Ectodermal cell (in vitro differentiated cells): Measurements from ENCODE around the gene DNAAF2.
A peak's percentile ranks its signal among the peaks of the same experiment; 100 is the strongest.

ENCODE experiments used
- H3K27ac ChIP-seq: 2 replicates; pipeline ENCODE4 v1.7.0; 2013; ENCODE audit warnings: mild to moderate bottlenecking, low read depth, low read length; ENCODE audit not compliant: insufficient read depth, poor library complexity, severe bottlenecking
- H3K27me3 ChIP-seq: 2 replicates; pipeline ENCODE4 v1.7.0; 2013; ENCODE audit warnings: mild to moderate bottlenecking, low read length; ENCODE audit not compliant: insufficient read depth, control insufficient read depth, poor library complexity, severe bottlenecking
- H3K36me3 ChIP-seq: one replicate; pipeline ENCODE4 v1.7.0; 2013; ENCODE audit warnings: low read length; ENCODE audit not compliant: control insufficient read depth, insufficient read depth
- H3K4me1 ChIP-seq: one replicate; pipeline ENCODE4 v1.7.0; 2013; ENCODE audit warnings: low read length; ENCODE audit not compliant: control insufficient read depth, insufficient read depth
- H3K4me3 ChIP-seq: 2 replicates; pipeline ENCODE4 v1.7.0; 2013; ENCODE audit warnings: low read depth, low read length, control low read depth; ENCODE audit not compliant: insufficient read depth
- H3K9me3 ChIP-seq: 2 replicates; pipeline ENCODE4 v1.7.0; 2013; ENCODE audit warnings: mild to moderate bottlenecking, low read length, moderate library complexity; ENCODE audit not compliant: control insufficient read depth
- WGBS, 2 experiments: methylation state at CpG; one replicate each; pipeline ENCODE4 v1.1.7; 2013; ENCODE audit warnings: missing lambda C conversion rate in 2 of 2; 5-methylcytosine and 5-hydroxymethylcytosine counted together

DNAAF2 gene

GRCh38 chr14:49642163-49642562 lies 7.1 kb upstream of the DNAAF2 start:
- no peak overlapping the region for H3K4me3 ChIP-seq
- H3K4me1 ChIP-seq = no peaks in the 10 kb centered on the region
- H3K36me3 ChIP-seq = peaks cover 3% of the 10 kb centered on the region
- H3K9me3 ChIP-seq = no peaks in the 10 kb centered on the region
- H3K27me3 ChIP-seq = no peaks in the 10 kb centered on the region
- H3K27ac ChIP-seq = no peak overlapping the region

GRCh38 chr14:49641697-49642129 lies 6.7 kb upstream of the DNAAF2 start:
- Histone ChIP-seq H3K36me3 (peaks cover 3% of the 10 kb centered on the region), H3K4me3 (no peak overlapping the region), H3K27me3 (no peaks in the 10 kb centered on the region), H3K4me1 (no peaks in the 10 kb centered on the region), H3K9me3 (no peaks in the 10 kb centered on the region), H3K27ac (no peak overlapping the region)
- WGBS, 2 experiments = 86 to 90% methylated on average over 8 of the region's 8 CpGs

GRCh38 chr14:49640540-49641417 lies 5.7 kb upstream of the DNAAF2 start:
- H3K27ac ChIP-seq = no peak overlapping the region
- H3K9me3 ChIP-seq = no peaks in the 10 kb centered on the region
- WGBS, 2 experiments = 92 to 96% methylated on average over 5 to 7 of the region's 7 CpGs
- no peaks in the 10 kb centered on the region for H3K27me3 ChIP-seq
- peaks cover 3% of the 10 kb centered on the region for H3K4me1 ChIP-seq
- H3K36me3 ChIP-seq = peaks cover 3% of the 10 kb centered on the region
- H3K4me3 ChIP-seq = no peak overlapping the region

DNA sequence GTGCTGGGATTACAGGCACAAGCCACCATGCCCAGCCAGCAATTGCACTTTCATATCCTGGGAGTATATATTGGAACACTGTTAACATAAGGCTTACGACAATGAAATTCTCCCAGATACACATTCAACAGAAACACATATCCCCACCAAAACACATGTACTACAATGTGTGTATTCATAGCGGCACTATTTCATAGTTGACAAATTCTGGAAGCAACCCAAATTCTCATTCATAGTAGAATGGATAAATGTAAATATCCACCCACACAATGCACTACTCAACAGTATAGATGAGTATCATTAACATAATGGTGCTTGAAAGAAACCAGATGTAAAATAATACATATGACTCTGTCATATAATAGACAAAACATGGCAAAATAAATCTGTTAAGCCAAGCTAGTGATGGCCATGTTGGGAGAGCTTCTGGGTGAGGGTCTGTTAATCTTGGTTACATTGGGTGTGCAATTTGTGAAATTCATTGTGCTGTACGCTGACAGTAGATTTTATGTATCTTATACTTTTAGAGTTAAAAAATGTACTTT lies 2.6 kb upstream of the DNAAF2 start:
- 91 to 100% methylated on average over 3 of the region's 3 CpGs for WGBS, 2 experiments
- Histone ChIP-seq H3K36me3 (no peaks in the 10 kb centered on the region), H3K4me1 (peaks cover 3% of the 10 kb centered on the region)

DNA sequence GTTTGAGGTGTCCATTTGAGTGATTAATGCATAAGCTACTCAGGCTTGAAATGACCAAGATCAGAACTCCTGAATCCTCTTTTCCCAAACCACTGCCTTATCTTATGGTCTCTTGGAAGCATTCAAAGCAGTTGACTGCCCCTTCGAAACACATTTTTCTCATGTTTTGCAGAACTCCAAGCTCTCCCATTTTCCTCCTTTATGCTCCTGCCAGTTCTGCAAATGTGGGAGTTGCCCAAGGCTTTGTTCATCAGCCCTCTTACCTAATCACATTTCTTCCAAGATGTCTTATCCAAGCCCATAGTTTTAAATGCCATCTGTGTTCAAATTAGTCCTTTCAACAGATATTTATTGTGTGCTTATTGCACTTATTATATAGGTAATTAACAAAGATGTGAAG lies 1.8 kb upstream of the DNAAF2 start:
- Histone ChIP-seq H3K4me3 (no peak overlapping the region), H3K27ac (no peak overlapping the region), H3K27me3 (no peaks in the 10 kb centered on the region), H3K9me3 (no peaks in the 10 kb centered on the region), H3K4me1 (peaks cover 3% of the 10 kb centered on the region), H3K36me3 (no peaks in the 10 kb centered on the region)
- WGBS, 2 experiments = 94 to 95% methylated on average over 1 of the region's 1 CpG

More for the DNA sequence above, 2.6 kb upstream of the DNAAF2 start:
- H3K4me3 ChIP-seq = no peak overlapping the region
- H3K27me3 ChIP-seq = no peaks in the 10 kb centered on the region
- H3K27ac ChIP-seq = no peak overlapping the region
- H3K9me3 ChIP-seq = no peaks in the 10 kb centered on the region

- Histone ChIP-seq H3K4me3 (peak overlapping the region; percentile 83), H3K4me1 (peaks cover 3% of the 10 kb centered on the region), H3K27ac (peak overlapping the region; percentile 98), H3K36me3 (no peaks in the 10 kb centered on the region), H3K9me3 (no peaks in the 10 kb centered on the region), H3K27me3 (no peaks in the 10 kb centered on the region)
- WGBS, 2 experiments = 0% methylated on average over 101 of the region's 101 CpGs
Observed at GRCh38 chr14:49633640-49634546, 1.2 kb downstream of the DNAAF2 start.

DNA sequence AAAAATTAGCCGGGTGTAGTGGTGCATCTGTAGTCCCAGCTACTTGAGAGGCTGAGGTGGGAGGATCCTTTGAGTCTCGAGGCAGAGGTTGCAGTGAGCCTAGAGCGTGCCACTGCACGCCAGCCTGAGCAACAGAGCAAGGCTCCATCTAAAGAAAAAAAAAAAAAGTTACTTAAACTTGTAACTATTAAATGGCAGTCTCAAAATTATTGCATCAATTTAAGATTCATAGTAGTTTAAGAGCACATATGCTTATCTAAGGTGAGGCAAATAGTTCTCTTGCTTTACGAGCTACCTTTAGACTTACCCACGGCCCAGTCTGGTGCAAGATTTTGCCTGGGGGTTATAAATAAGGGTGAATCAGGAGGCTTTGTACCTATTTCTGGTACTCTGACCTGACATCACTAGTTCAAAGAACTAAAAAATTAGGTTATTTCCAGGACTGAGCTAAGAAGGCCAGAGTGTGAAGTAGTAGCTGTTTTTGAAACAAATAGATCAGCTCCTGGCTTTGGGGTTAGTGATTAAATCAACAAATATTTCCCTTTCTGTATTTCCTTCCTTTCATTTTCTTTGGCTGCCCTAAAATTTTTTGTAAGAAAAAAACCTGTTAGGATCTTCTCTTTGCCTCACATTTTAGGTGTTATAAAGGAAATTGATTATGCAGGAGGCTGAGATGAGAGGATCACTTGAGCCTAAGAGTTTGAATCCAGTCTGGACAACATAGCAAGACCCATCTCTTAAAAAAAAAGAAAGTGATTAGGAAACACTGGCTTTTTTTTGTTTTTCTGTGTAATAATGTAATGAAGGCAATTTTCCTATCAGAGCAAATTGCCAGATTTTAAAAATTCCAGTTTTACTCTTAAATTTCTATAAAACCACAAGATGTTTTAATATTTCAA lies 10.9 kb downstream of the DNAAF2 start:
- H3K4me1 ChIP-seq = peaks cover 9% of the 10 kb centered on the region
- H3K9me3 ChIP-seq = no peaks in the 10 kb centered on the region
- no peak overlapping the region for H3K27ac ChIP-seq
- no peaks in the 10 kb centered on the region for H3K27me3 ChIP-seq
- H3K4me3 ChIP-seq = no peak overlapping the region
- H3K36me3 ChIP-seq = peaks cover 3% of the 10 kb centered on the region
- WGBS, 2 experiments = 85 to 88% methylated on average over 6 of the region's 6 CpGs

DNA sequence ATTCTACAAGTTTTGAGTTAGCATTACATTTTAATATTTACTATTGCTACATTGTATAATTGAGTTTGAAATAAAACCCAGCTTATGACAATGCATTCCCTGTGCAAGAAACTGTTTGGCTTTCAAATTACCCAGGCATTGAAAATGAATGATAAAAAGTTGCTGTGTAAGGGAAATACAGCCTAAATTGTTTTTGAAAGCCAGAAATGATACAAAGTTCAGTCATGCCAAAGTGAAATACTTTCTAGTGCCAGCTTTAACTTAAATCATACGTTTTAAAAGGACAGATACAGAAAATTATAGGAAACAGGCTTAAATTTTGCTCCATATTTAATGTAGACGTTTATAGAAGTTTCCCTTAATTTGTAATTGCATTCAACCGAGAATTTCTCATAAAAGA lies 11.7 kb downstream of the DNAAF2 start:
- peaks cover 9% of the 10 kb centered on the region for H3K4me1 ChIP-seq
- WGBS, 2 experiments = 94 to 95% methylated on average over 2 to 3 of the region's 3 CpGs
- H3K36me3 ChIP-seq = peaks cover 7% of the 10 kb centered on the region
- H3K27me3 ChIP-seq = no peaks in the 10 kb centered on the region
- no peak overlapping the region for H3K27ac ChIP-seq
- H3K9me3 ChIP-seq = no peaks in the 10 kb centered on the region
- no peak overlapping the region for H3K4me3 ChIP-seq

DNA sequence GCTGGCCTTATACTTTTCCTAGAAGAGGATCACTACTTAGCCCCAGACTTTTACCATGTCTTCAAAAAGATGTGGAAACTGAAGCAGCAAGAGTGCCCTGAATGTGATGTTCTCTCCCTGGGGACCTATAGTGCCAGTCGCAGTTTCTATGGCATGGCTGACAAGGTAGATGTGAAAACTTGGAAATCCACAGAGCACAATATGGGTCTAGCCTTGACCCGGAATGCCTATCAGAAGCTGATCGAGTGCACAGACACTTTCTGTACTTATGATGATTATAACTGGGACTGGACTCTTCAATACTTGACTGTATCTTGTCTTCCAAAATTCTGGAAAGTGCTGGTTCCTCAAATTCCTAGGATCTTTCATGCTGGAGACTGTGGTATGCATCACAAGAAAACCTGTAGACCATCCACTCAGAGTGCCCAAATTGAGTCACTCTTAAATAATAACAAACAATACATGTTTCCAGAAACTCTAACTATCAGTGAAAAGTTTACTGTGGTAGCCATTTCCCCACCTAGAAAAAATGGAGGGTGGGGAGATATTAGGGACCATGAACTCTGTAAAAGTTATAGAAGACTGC lies 12.9 kb downstream of the DNAAF2 start:
- WGBS, 2 experiments = 69 to 83% methylated on average over 3 of the region's 3 CpGs
- H3K9me3 ChIP-seq = no peaks in the 10 kb centered on the region
- H3K27me3 ChIP-seq = no peaks in the 10 kb centered on the region
- peaks cover 10% of the 10 kb centered on the region for H3K36me3 ChIP-seq
- peak overlapping the region; percentile 93 for H3K4me3 ChIP-seq
- H3K4me1 ChIP-seq = peaks cover 9% of the 10 kb centered on the region
- H3K27ac ChIP-seq = no peak overlapping the region
